Endothelial cell of hepatic sinusoid (primary cell): ENCODE measurements around the gene LAMB1.

Source experiments
- in situ Hi-C: cut with HindIII; loops from 2 replicates; pipeline ENCODE4 v1.10.0; 2017; ENCODE audit warnings: low sequenced_read_pairs

LAMB1 gene

DNA sequence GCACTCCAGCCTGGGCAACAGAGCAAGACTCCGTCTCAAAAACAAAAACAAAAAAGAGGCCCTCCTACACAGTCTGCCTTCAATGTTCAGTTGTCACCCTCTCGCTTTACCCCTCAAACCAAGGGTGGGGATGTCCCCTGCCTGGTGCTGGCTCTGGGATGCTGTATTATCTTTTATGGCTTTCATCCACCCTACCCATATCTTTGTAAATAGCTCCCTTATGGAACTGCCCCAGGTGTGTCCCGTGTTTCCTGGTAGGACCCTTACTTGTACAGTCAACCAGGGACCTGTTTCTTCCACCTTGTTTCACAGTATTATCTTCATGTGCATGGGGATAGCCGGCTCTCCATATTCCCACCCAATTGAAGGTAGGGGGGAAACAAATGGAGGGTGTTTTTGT lies 15.7 kb upstream of the LAMB1 start:
- in situ Hi-C loops = loop anchor here (5.0 kb wide), 1 partner anchor 69 kb away; no protein-coding TSS in a partner anchor

DNA sequence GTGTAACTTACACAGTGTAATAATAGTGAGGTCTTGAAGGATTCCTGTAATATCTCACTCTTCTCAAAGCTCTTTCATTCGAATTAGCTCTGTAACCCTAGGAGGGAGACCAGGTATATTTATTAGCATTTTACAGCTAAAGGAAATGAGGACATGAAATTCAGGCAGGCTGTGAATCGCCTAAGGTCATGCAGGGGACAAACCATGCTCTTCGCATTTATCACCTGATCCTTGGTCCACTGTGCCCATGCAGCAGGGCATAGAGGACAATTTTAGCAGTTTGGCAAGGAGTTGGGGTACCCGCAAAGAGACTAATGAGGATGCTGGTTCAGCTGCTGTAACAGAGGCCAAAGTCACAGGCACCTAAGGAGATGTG lies 14.8 kb upstream of the LAMB1 start:
- in situ Hi-C loops = loop anchor here (5.0 kb wide), 1 partner anchor 70 kb away; no protein-coding TSS in a partner anchor

DNA sequence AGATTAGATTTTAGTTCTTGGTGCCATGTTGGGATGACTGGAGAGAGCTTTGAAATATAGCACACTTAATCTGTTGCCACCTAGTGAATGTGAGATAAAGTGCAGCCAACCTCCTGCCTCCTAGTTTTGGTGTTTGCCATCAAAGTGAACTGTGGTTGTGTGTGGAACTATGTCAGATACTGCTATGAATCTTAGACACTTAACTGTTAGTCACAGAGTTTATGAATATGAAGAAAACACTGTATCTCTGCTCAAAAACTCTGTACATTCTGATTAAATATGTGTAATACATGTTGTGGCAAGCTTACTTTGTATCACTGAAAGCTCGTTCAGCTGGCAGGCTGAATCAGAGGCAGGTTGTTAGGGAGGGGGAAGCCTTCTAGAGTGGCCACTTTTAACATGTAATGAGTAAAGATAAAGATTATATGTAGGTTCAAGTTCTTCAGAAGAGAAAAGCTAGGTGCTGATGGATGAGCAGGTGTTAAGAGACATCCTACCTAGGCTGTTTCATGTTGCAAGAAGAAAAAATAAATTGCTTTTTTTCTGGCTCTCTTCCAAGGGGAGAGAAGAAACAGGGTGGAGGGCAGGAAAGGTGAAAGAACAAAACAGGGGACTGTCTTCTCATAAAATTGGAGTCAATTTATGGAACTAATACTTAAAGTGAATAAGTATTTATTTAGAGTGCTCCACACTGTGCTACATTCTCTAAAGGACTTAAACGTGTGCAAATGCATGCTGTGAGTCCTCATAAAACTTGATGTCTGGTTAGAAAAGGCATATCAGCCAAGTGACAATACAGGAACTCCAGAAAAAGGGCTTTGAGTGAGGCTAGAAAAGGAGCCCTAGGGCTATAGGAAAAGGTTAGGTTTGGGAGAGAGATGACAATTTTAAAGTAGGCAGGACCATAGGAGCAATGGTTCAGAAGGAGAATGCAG lies 14.1 kb upstream of the LAMB1 start:
- in situ Hi-C loops = loop anchor here (5.0 kb wide), 1 partner anchor 70 kb away; no protein-coding TSS in a partner anchor

DNA sequence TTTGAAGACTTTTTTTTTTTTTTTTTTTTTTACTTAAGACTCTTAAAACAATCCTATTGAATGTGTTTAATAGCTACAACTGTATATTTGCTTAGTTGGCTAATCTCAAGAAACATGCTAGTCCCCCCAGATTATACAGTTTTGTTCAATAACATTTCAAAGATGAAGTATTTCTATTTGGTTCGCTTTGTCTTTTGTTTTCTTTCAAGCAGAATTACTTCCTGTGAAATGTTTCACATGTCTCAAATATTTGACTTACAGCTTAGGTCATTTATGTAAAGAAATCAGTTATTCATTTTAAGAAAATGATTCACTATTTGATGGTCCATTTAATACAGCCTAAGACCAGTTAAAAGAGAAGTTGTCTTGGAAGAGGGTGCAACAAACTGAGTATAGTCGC lies 12.8 kb upstream of the LAMB1 start:
- in situ Hi-C loops = loop anchor here (5.0 kb wide), 1 partner anchor 72 kb away; no protein-coding TSS in a partner anchor

DNA sequence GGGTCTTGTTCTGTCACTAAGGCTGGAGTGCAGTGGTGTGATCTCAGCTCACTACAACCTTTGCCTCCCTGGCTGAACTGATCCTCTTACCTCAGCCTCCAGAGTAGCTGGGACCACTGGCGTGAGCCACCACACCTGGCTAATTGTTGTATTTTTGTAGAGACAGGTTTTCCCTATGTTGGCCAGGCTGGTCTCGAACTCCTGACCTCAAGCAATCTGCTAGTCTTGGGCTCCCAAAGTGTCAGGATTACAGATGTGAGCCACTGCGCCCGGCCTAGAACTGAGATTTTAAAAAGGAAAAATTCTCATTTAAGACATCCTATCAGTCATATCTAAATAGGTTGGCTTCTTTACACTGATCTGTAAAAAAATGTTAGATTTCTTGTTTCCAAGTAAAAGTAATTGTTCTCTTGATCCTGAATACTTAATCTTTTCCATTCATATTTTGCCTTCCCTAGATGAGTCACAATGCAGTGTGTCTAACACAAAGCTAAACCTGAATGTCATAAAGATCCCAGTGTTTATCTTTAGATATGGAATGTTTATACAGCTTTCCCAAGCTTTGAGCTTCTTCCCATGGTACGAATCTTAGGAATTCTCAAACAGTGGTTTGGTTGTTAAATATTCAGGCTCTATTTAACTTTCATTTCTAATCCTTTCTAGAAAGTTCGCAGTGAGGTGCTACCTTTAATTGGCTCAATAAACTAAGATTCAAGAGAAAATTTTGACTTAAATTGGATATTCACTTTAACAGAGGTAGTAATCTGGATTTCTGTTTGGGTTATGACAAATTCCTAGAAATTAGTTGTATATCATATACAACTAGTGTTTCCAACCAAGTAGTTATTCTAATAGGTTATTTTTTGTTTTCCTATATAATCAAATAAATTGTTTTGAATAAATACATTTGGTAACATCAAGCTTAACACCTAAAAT lies 12.1 kb upstream of the LAMB1 start:
- in situ Hi-C loops = loop anchor here (5.0 kb wide), 1 partner anchor 72 kb away; no protein-coding TSS in a partner anchor

DNA sequence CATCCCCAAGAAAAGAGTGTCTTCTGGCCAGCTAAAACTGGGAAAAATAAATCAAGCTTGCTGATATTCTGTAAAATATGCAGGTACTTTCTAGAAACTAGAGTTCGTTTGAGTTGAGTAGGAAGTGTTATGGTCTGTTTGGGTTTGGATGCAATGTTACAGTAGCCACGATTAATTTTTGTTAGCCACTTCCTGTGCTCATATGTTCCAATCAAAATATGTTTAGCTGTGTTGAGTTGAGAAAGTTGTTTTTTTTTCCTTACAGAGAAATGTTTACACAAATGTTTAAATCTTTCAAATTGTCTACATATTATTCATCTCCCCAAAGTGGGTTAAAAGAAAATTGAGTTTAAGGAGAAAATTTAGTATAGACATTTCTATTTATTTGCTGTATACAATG lies 11.3 kb upstream of the LAMB1 start:
- in situ Hi-C loops = no loop called here

DNA sequence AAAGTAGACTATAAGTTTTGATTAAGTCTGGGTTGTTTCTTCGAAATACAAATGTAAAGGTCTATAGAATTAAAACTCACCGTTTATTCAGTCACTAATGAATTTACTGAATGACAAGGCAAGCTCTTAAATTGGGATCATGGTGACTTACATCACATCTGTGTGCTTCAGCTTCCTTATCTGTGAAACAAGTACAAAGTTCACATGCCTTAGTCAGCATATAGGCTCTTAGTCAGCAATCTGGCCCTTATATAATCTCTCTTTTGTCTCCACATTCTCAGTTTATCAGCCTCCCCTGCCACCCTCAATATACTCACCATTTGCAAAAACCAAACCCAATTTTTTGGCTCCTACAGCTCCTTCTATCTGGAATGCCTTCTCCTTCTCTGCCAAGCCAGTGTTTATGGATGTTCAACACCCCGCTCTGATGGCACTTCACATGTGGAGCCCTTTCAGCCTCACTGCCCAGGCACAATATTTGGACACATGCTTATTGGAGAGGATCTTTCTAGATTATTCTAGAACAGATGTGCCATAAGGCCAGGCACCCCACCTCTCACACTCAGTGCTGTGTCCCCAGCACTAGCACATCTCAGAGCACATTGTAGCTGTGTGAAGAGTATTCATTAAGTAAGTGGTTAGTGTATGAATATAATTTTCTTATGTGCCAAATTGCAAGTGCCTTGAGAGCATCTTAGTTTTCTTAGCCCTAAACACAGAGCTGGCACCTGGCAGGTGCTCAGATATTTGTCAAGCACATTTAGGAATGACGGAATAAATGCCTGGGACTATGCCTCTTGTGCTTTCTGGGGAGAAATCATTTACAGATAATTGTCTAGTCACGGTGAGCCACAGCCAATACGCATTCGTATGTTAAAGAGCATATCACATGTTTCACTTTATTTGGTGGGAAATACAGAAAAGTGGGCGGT lies 9.8 kb upstream of the LAMB1 start:
- in situ Hi-C loops = no loop called here

DNA sequence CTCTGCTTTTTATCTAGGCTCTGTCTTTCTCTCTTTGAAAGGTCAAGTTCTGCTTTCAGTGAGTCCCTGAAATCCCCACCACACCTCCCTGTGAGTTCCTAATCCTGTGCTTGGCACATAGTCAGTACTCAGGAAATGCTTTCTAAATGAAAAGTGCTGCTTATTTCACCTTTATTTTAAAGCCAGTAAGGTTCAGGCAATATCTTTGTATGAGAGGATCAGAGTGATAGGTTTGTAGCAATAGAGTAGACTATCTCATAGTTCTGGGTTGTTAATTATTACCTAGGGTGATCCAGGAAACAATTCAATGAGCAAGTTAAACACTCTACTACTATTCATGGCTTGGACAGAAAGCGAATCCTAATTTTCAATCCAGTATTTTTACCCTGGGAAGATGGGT lies 7.4 kb upstream of the LAMB1 start:
- in situ Hi-C loops = no loop called here

DNA sequence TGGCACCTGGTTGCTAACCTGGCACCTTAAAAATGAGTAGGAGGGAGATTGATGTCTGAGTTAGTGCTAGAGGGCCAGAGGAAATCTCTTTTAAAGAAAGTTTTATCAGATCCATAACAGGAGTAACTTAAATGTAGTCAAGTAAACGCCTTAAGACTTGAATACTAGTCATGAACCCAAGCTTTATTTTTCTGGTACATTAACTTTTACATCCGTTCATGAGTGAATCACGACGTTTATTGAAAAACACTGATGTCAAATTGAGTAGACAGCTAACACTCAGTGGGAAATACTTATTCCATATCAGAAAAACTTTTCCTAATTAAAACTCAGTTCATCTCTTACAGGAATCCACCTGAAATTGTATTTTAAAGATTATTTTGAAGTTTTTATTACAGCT lies 6.9 kb upstream of the LAMB1 start:
- in situ Hi-C loops = no loop called here

DNA sequence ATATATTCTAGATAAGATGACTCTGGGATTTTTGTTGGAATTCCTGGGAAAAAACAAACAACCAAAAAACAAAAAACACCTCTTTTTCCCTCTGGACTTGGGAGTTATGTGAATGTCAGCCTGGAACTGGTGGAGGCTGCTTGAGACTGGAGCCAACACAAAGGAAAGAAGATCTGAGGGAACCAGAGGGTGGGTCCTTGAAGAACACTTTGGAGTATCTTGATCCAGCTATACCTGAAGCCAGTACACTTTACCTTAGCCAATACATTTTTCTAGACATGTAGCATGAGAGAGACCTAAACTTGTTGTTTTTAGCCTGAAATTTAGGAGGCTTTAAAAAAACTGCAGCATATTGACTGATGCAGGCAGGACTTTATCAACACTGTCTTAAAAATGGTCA lies 5.9 kb upstream of the LAMB1 start:
- in situ Hi-C loops = no loop called here

DNA sequence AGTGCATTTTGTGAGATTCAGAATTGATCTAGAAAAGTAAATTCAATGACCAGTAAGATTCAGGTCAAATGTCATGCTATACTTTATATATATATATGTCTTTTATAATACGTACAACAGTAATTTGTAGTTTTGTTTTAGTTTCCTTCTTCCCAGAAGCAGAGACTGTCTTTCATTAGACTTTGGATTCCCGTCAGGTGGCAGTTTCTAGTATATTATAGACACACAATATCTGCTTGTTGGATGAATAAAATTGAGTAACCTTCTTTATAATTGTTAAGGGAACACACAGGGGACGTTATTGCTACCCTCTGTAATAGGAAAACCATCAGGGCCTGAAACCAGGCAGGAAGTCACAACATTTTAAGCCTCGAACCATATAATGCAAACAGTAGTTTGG lies 5.3 kb upstream of the LAMB1 start:
- in situ Hi-C loops = no loop called here

DNA sequence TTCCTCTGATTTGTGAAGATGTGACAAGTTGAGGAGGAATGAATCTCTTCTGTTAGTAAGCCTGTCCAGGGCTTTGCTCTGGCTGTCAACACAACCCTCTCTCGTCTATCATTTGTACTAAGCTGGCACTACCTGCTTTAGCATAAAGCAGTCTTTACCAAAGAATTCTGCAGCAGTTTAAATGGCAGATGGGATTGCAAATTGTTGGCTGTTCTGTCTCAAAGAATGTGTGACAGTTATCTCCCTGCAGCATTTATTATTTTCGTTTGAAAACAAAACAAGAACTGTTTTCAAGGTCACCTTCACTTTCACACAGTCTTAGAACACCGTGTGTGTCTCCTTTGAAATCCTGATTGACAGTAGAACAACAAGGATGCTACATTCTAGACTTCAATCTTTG lies 4.8 kb upstream of the LAMB1 start:
- in situ Hi-C loops = no loop called here

DNA sequence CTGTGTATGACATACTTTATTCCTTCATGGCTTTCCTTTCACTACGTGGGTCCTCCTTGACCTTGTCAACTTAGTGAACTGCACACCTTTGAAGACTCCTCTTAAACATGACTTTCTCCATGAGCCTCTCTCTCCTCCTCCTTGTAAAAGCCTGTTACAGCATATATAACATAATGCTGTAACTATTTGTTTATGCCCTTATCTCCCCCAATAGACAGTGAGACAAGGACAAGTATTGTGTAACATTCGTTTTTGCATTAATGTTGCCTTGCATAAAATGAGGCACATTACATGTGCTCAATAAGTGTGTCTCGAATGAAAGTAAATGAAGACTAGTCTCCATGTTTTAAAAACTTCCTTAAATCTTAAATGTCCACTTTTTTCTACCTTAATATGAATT lies 4.3 kb upstream of the LAMB1 start:
- in situ Hi-C loops = no loop called here

DNA sequence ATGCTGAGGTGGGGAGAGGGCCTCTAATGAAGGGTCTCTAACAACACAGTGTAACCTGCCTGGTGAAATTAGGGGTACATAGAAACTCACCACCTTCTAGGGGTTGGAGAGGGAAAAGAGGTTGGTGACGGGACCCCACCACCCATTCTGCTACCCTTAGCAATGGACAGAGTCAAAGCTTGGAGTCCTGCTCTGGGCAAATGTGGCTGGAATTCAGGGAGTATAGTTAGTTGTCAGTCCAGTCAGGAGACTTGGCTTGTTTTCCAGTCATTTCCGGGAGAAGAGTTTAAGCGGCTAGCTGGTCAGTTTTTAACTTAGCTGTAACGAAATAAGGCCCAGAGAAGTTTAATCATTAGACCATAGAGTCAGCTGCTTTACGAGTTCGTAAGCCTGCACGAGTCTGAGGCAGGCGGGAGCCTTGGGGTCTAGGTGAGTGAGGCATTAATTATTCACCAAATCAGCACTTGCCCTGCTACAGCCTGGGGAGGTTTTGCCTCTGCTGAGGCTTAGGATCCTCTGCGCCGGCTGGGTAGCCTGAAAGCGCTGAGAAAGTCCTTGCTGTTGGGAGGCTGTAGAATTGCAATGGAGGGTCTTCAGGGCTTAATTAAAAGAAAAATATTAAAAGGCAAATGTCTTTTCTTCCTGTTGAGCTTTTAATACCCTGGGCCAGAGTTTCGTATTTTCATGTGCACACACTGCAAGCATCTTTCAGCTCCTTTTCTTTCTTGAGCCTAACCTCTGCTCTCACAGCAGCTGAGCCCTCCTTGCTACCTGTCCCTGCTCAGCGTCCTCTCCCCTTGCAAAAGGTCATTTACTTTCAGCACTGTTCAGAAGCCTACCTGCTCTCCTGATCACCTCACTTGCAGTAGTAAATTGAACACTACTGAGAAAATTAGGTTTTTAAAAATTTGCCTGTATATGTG lies 1.5 kb upstream of the LAMB1 start:
- in situ Hi-C loops = no loop called here

DNA sequence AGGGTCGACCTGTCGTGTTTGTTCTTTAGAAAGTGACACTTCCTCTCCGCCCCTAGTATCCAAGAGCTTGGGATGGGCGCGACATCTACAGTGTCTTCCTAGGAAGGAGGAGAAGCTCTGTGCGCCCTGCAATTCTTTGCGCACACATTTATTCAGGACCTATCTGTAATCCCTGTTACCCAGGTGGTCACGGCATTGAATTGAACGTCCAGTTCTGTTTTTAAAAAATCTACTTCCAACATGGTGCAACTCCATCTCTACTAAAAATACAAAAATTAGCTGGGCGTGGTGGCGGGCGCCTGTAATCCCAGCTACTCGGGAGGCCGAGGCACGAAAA lies 606 bp upstream of the LAMB1 start:
- in situ Hi-C loops = no loop called here

DNA sequence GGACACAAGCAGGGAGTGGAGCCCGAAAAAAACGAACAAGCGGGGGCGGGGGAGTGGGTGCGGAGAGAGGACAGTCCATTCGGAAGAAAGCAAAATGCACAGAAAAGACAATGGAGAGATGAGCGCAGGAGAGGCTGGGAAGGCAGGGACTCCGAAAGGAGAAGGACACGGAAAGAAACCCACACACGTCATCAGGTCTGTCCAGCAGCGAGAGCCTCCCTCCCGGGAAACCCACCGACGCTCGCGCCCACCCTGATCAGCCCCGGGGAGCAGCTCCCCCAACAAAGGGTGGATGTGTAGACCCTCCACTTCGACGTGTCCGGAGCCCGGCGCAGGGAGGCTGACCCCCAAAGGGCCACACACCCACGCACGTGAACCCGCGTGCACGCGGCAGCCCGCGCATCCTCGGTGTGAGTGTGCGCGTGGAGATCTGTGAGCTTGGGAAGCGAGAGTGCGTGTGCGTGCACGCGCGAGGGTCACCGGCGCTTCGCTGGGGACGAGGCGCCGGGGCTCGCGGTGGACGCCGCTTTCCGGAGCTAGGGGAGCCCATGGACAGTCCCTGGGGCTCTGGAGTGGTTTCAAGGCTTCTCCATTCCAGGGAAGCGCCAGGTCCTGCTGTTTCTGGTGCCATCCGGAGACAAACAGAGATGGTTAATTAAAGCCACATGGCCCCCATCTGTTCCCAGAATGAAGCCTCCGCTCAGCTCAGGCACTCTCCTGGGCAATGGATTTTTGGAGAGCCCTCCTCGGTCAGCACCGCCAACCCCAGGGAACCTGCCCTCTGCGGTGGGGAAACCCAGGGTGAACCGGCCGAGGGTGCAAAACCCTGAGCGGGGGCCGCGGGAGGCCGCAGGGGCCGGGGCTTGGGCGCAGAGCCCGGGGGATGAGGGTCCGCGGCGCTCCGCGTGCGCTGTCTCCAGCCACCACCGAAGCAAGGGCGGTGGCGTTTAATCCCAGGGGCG lies 916 bp downstream of the LAMB1 start:
- in situ Hi-C loops = no loop called here

DNA sequence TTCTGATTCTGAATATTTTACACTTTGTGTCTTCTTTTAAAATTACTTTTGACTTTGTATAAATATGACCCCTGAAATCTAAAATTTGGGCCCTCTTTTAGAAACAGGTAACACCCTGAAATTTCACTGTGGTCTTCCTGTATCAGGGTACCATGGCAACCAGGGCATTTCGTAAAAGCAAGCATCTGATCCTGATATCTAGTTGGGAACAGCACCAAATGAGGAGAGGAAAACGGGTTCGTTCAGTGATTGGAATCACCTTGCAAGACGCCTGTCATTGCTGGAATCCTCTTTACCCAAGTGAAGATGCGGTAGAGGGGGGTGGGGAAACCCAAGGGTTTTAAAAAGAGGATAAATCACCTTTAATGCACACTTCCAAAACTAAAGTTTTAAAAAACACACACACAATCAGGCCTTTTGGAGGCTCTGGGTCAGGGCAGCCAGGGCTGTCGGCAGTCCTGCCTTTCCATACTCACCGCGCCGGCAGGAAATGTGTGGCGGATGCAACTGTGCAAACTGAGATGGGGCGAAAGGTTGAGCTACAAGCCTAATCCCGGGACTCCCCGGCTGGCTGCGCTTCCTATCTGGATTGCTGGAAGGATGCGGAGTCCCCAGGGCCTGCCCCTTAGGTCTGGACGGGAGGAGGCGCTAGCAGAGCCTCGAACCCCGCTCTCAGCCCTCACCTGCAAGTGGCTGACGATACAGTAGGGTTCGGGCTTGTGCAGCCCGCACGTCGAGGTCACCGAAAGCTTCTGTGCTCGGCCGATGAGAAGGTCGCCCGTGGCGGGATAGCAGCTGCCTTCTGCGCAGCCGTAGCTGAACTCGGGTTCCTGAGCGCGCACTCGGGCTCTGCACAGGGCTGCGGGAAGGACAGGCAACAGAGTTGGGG lies 1.8 kb downstream of the LAMB1 start:
- in situ Hi-C loops = no loop called here
